OCI-LY7 (cell line): Measurements from ENCODE around the gene IFT81. TPM values are rescaled to one million over a fixed set of nuclear protein-coding genes. Genes with fewer than 3 reads are reported as not detected.

Experiments used
- BruUV-seq: library from RNA; stranded (reverse); fragments of 400-500 nt; replicated peaks from 2 replicates; lab custom pipeline; 2021; lab: Mats Ljungman, UMichigan
- CTCF ChIA-PET: fragments of 300-600 bp; sonication (Branson Sonifier 250); formaldehyde crosslinking; loops from one replicate; lab custom pipeline; 2022; ENCODE audit warnings: antibody characterized with exemption; ENCODE audit not compliant: unreplicated experiment; lab: Charles Lee
- POLR2A ChIA-PET: fragments of 300-600 bp; sonication (Branson Sonifier 250); formaldehyde crosslinking; loops from one replicate; lab custom pipeline; 2022; ENCODE audit warnings: antibody characterized with exemption; lab: Charles Lee
- DNase-seq: peaks from one replicate; pipeline ENCODE4 v3.0.0-alpha.2; 2015; ENCODE audit warnings: low spot score
- H2AFZ ChIP-seq: fragments of 200-600 bp; sonication (generic), shearing (Covaris generic); 2 replicates; pipeline ENCODE4 v1.6.1; 2014; ENCODE audit warnings: mild to moderate bottlenecking, antibody characterized with exemption, low read length, moderate library complexity
- H3K27ac ChIP-seq: fragments of 200-600 bp; sonication (generic); 2 replicates; pipeline ENCODE4 v1.5.1; 2014; ENCODE audit warnings: mixed run types, low read depth, mild to moderate bottlenecking, moderate library complexity, low read length, inconsistent platforms; ENCODE audit not compliant: poor library complexity, severe bottlenecking
- H3K36me3 ChIP-seq: fragments of 200-600 bp; sonication (generic); 2 replicates; pipeline ENCODE4 v1.6.1; 2014; ENCODE audit warnings: mild to moderate bottlenecking, antibody characterized with exemption, low read length, moderate library complexity, mixed read lengths; ENCODE audit not compliant: insufficient read depth
- H3K4me1 ChIP-seq: fragments of 200-600 bp; sonication (generic); 2 replicates; pipeline ENCODE4 v1.5.1; 2014; ENCODE audit warnings: mild to moderate bottlenecking, low read length; ENCODE audit not compliant: insufficient read depth, poor library complexity, severe bottlenecking
- H3K4me2 ChIP-seq: fragments of 200-600 bp; sonication (generic); 2 replicates; pipeline ENCODE4 v1.6.1; 2014; ENCODE audit warnings: mild to moderate bottlenecking, low read length
- H3K4me3 ChIP-seq: fragments of 200-600 bp; sonication (generic); 2 replicates; pipeline ENCODE4 v1.5.1; 2014; ENCODE audit warnings: mild to moderate bottlenecking, low read depth, low read length; ENCODE audit not compliant: poor library complexity, severe bottlenecking
- H3K79me2 ChIP-seq: fragments of 200-600 bp; sonication (generic); 2 replicates; pipeline ENCODE4 v1.6.1; 2016; ENCODE audit warnings: low read depth, mild to moderate bottlenecking, low read length, moderate library complexity, mixed read lengths; ENCODE audit not compliant: insufficient read depth
- H3K9me2 ChIP-seq: fragments of 200-600 bp; sonication (generic); 2 replicates; pipeline ENCODE4 v1.6.1; 2016; ENCODE audit warnings: mild to moderate bottlenecking, low read length, mixed read lengths; ENCODE audit not compliant: insufficient read depth
- H3K9me3 ChIP-seq: fragments of 200-600 bp; sonication (generic); 2 replicates; pipeline ENCODE4 v1.6.1; 2014; ENCODE audit warnings: mild to moderate bottlenecking, mixed run types, low read length, mixed read lengths
- H4K20me1 ChIP-seq: fragments of 200-600 bp; sonication (generic); 2 replicates; pipeline ENCODE4 v1.6.1; 2014; ENCODE audit warnings: mild to moderate bottlenecking, antibody characterized with exemption, low read length, moderate library complexity, mixed read lengths; ENCODE audit not compliant: insufficient read depth
- EZH2phosphoT487 ChIP-seq: fragments of 200-600 bp; sonication (generic); IDR thresholded peaks from 2 replicates; pipeline ENCODE4 v1.6.1; 2018; ENCODE audit warnings: low read depth, borderline replicate concordance, mild to moderate bottlenecking, mixed run types, antibody characterized with exemption, low read length, moderate library complexity, mixed read lengths
- intact Hi-C: fragments of 100-400 bp; cut with micrococcal nuclease; formaldehyde crosslinking; loops from one replicate; pipeline ENCODE4 v1.10.0; 2022; ENCODE audit not compliant: unreplicated experiment
- total RNA-seq, 2 experiments: library from RNA; depleted of rRNA in 1 of 2; stranded (reverse); fragments of >200 nt in 1 of 2; shearing (Covaris generic) in 1 of 2; gene quantifications; 2 replicates each; pipeline ENCODE4 v1.2.3, GENCODE V29; 2014 to 2022
- TF ChIP-seq, protein P1 (sequence below): fragments of 200-600 bp; sonication (generic); conservative IDR thresholded peaks from 2 replicates; pipeline ENCODE4 v1.5.1; 2014; ENCODE audit warnings: mild to moderate bottlenecking, antibody characterized with exemption, low read length, moderate library complexity, mixed read lengths

The IFT81 gene
- total RNA-seq, 2 experiments from 2014 or later, result 5.6 to 9.8 TPM

DNA sequence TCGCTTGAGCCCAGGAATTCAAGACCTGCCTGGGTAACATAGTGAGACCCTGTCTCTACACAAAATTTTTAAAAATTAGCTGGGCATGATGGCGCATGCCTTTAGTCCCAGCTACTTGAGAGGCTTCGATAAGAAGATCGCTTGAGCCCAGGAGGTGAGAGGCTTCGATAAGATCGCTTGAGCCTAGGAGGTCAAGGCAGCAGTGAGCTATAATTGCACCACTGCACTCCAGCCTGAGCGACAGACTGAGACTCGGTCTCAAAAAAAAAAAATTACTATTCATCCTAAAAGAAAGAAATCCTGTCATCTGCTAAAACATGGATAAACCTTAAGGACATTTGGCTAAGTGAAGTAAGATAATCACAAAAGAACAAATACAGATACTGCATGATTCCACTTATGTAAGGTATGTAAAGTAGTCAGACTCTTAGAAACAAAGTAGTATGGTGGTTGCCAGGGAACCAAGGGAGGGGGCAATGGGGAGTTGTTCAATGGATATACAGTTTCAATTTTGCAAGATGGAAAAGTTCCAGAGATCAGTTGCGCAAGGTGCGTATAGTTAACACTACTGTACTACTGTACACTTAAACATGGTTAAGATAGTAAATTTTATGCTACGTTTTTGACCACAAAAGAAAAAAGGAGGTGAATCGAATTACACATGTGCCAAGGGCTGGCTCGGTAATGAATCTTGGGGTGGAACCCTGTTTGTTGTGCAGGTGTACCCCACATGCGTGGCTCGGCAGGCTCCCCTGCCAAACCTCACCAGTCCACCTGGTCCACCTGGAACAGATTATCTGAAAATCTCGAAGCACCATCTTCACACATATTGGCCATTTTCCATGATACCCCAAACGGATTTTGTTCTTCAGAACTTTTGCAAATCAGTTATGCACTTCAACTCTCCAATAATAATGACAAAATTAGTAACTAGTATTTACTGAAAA is 138.6 kb downstream of the IFT81 start:
- Histone ChIP-seq H3K27ac (no peak overlapping the region), H2AFZ (no peak overlapping the region), H4K20me1 (no peaks in the 10 kb centered on the region), H3K36me3 (no peaks in the 10 kb centered on the region), H3K9me2 (no peaks in the 10 kb centered on the region), H3K4me3 (no peak overlapping the region), H3K79me2 (no peaks in the 10 kb centered on the region), H3K4me2 (no peak overlapping the region), H3K9me3 (no peaks in the 10 kb centered on the region), H3K4me1 (no peaks in the 10 kb centered on the region)
- intact Hi-C loops, result no loop called here
- no TSS peak for BruUV-seq
- TF ChIP-seq, protein P1, sequence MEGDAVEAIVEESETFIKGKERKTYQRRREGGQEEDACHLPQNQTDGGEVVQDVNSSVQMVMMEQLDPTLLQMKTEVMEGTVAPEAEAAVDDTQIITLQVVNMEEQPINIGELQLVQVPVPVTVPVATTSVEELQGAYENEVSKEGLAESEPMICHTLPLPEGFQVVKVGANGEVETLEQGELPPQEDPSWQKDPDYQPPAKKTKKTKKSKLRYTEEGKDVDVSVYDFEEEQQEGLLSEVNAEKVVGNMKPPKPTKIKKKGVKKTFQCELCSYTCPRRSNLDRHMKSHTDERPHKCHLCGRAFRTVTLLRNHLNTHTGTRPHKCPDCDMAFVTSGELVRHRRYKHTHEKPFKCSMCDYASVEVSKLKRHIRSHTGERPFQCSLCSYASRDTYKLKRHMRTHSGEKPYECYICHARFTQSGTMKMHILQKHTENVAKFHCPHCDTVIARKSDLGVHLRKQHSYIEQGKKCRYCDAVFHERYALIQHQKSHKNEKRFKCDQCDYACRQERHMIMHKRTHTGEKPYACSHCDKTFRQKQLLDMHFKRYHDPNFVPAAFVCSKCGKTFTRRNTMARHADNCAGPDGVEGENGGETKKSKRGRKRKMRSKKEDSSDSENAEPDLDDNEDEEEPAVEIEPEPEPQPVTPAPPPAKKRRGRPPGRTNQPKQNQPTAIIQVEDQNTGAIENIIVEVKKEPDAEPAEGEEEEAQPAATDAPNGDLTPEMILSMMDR, result no peak
- TF ChIP-seq EZH2phosphoT487, result no peak
- ChIA-PET CTCF (no interaction called here), POLR2A (interaction anchor here (0.5 to 1.1 kb wide), 3 partner anchors 11 to 171 kb away, joined by 3 to 4 read pairs (median 4); no protein-coding TSS in a partner anchor)
- no peak for DNase-seq

DNA sequence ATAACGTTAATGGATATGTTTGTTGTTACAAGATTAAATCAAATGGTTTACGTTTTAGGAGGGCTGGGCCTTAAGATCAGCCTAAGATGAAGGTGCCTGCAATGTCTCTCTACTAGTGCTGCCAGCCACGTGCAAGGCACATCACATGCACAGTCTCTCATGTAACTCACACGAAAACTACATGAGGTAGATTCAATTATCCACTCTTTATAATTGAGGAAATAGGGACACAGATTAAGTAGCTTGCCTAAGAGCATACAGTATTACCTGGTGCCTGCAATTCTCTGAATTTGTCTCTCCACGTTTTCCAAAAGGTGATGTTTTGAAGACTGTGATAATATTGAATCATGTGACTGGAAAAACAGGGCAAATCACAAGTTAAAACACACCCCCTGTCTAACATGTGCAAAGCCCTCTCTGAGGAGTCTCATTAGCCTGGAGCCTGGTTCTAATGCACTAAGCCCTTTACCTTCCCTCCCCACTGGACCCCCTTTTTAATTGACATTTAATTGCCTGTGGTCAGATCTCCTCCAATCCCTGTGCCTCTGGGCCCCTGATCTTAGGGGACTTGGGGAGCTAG is 142.3 kb downstream of the IFT81 start:
- Histone ChIP-seq H2AFZ (no peak overlapping the region), H3K36me3 (no peaks in the 10 kb centered on the region), H3K4me1 (no peaks in the 10 kb centered on the region), H3K9me2 (no peaks in the 10 kb centered on the region), H3K4me2 (no peak overlapping the region), H3K4me3 (no peak overlapping the region), H4K20me1 (no peaks in the 10 kb centered on the region), H3K9me3 (no peaks in the 10 kb centered on the region), H3K27ac (no peak overlapping the region), H3K79me2 (no peaks in the 10 kb centered on the region)
- ChIA-PET CTCF (no interaction called here), POLR2A (interaction anchor here (0.6 to 1.1 kb wide), 3 partner anchors 14 to 88 kb away, joined by 3 read pairs; no protein-coding TSS in a partner anchor)
- BruUV-seq, result no TSS peak
- TF ChIP-seq, protein P1, result no peak
- no peak for TF ChIP-seq EZH2phosphoT487
- intact Hi-C loops, result no loop called here
- DNase-seq, result no peak
